Bronchial epithelial cell (primary cell): Measurements from ENCODE around the gene ADRA2A. TPM values are rescaled to one million over a fixed set of nuclear protein-coding genes. Genes with fewer than 3 reads are reported as not detected.

ENCODE experiments used
- DNase-seq: peaks from one replicate; pipeline ENCODE4 v3.0.0-alpha.2; 2010; ENCODE audit warnings: low read depth
- FAIRE-seq: peaks from 2 replicates; lab custom pipeline; 2011; peaks lifted over from hg19 to GRCh38; lab: Jason Lieb, UNC
- H3K27me3 ChIP-seq: 2 replicates; pipeline ENCODE4 v1.5.1; 2011; ENCODE audit warnings: low read length; ENCODE audit not compliant: control insufficient read depth, insufficient read depth
- H3K36me3 ChIP-seq: 2 replicates; pipeline ENCODE4 v1.5.1; 2011; ENCODE audit warnings: low read length; ENCODE audit not compliant: control insufficient read depth, insufficient read depth
- H3K4me3 ChIP-seq: 2 replicates; pipeline ENCODE4 v1.5.1; 2011; ENCODE audit warnings: mild to moderate bottlenecking, low read depth, low read length, control low read depth
- total RNA-seq: library from RNA; depleted of rRNA; stranded (reverse); fragments of >200 nt; gene quantifications from 2 replicates; pipeline ENCODE4 v1.2.1, GENCODE V29; 2014
- TF ChIP-seq, protein P1 (sequence below): IDR thresholded peaks from 2 replicates; pipeline ENCODE4 v1.5.1; 2011; ENCODE audit warnings: mild to moderate bottlenecking, moderate library complexity, low read length, control low read depth, inconsistent platforms; ENCODE audit not compliant: insufficient read depth, severe bottlenecking

Gene ADRA2A
- total RNA-seq, 1 donor from 2014 or later, result not detected

DNA sequence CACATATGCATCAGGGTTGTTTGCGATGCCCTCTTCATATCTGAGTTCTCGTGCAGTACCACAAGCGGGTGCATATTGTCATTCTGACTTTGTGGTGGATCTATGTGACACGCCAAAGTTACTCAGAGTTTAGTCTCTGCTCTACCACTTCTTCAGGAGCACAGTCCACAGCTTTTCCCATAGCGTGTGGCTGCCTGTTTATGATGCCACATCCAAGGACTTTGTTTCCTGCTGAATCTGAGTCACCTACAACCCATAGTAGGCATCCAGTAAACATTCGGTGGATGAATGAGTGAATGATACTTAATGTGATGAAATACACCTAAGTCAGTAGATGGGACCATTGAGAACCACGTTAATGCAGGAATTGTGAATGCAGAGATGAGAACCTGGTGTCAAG lies 15.0 kb downstream of the ADRA2A start:
- TF ChIP-seq, protein P1, sequence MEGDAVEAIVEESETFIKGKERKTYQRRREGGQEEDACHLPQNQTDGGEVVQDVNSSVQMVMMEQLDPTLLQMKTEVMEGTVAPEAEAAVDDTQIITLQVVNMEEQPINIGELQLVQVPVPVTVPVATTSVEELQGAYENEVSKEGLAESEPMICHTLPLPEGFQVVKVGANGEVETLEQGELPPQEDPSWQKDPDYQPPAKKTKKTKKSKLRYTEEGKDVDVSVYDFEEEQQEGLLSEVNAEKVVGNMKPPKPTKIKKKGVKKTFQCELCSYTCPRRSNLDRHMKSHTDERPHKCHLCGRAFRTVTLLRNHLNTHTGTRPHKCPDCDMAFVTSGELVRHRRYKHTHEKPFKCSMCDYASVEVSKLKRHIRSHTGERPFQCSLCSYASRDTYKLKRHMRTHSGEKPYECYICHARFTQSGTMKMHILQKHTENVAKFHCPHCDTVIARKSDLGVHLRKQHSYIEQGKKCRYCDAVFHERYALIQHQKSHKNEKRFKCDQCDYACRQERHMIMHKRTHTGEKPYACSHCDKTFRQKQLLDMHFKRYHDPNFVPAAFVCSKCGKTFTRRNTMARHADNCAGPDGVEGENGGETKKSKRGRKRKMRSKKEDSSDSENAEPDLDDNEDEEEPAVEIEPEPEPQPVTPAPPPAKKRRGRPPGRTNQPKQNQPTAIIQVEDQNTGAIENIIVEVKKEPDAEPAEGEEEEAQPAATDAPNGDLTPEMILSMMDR, result no peak
- Histone ChIP-seq H3K27me3 (no peaks in the 10 kb centered on the region), H3K36me3 (no peaks in the 10 kb centered on the region), H3K4me3 (no peak overlapping the region)
- peak; percentile 45 for DNase-seq
- no peak for FAIRE-seq

DNA sequence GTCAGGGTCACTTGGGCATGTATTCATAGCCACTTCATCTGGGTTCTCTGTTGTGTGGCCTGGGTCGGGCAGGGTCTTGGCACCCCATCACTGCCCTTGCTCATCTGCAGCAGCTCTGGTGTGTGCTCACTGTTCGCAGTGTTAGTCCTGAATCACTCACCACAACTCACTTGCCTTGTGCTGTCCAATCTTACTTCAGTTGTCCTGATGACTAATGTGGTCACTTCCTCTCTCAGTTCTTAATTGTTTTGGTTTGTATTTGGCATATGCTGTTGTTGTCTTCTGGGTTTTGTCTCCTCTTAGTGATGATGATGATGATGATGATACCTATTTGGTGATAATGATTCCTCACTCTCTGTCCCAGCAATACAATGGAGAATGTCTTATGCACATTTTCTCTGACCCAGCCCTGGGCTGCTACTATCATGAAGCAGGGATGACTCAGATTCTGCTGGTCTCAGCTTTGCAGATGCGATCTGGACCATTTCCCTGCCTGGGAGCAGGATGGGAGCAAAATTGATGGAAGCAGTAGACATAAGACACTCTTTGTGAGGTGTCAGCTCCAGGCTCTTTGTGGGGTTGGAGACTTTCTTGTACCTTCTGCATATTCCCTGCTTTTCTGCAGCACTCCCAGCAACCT lies 17.0 kb downstream of the ADRA2A start:
- Histone ChIP-seq H3K4me3 (no peak overlapping the region), H3K27me3 (no peaks in the 10 kb centered on the region), H3K36me3 (no peaks in the 10 kb centered on the region)
- FAIRE-seq, result peak; percentile 89
- TF ChIP-seq, protein P1, result no peak
- peak; percentile 59 for DNase-seq

DNA sequence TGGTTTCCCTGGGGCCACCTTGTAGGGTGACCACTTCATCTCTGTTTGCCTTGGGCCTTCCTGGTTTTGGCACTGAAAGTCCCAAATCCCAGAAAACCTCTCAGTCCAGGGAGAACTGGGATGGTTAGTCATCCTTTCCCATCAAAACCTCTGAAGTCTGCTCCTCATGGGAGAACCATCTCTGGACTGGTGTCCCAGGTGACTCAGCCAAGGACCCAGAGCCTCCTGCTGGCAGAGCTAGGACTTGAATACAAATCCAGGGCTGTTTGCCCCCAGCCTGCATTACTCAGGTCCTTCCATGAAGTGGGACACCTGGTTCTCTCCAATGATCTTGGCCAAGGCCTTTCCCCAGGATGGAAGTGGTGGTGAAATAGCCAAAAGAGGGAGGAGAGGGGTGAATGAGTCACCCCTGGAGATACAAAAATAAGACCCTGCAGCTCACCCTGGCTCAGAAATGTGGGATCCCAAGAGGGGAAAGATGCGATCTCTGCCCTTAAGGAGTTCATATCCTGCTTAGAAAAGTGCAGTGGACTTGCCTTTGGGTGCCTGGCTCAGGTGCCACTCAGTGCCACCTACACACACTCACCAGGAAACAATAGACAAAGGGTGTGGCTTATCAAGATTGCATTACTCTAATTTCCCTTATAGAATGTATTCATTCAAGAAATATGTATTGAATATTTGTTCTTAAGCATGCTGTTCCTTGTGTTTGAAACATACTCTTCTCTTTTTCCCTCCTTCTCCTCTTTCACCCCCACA lies 22.0 kb downstream of the ADRA2A start:
- Histone ChIP-seq H3K4me3 (no peak overlapping the region), H3K36me3 (no peaks in the 10 kb centered on the region), H3K27me3 (no peaks in the 10 kb centered on the region)
- DNase-seq, result peak; percentile 25
- TF ChIP-seq, protein P1, result no peak
- FAIRE-seq, result no peak

DNA sequence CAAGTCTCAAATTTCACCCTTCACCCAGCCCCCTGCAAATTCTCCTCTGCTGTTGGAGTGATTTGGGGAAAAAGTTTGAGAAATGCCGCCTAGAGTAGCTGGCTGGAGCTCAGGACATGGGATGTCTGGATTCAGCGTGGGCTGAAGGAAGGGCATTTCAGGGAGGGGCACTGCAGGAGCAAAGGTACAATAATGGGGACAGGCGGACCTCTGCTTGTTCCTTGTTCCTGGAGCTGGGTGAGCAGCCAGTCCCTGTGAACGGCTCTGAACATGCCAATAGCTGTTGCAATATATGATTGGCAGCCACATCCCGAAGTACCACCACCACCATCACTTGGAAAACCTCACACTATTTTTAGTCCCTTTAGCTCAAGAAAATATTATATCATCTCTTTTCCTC lies 23.4 kb downstream of the ADRA2A start:
- FAIRE-seq (peak; percentile 23), DNase-seq (no peak)
- Histone ChIP-seq H3K4me3 (no peak overlapping the region), H3K27me3 (no peaks in the 10 kb centered on the region), H3K36me3 (no peaks in the 10 kb centered on the region)
- TF ChIP-seq, protein P1, result no peak

DNA sequence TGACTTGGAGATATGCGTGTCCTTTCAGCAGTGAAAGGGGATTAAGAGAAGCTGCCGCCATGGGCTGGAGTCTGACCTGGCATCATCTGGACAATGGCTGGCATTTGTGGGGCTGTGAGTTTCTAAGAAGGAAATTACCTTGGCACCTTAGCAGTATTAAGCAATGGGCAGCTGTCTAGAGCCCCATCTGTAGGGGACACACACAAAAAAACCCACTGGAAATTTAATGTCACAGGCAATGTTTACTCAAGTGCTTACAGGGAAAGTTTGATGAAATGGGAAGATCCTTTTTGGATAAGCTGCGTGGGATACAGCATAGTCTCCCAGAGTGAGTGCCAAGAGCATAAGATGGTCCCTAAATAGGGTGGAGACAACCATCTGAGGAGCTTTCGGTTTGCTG lies 25.0 kb downstream of the ADRA2A start:
- no peak overlapping the region for H3K4me3 ChIP-seq
- H3K36me3 ChIP-seq, result no peaks in the 10 kb centered on the region
- TF ChIP-seq, protein P1, result no peak
- DNase-seq (no peak), FAIRE-seq (no peak)
- H3K27me3 ChIP-seq, result no peaks in the 10 kb centered on the region
